ENCODE measurements around the gene SLC44A1. TPM values are rescaled to one million over a fixed set of nuclear protein-coding genes. Genes with fewer than 3 reads are reported as not detected.

The SLC44A1 gene
- total RNA-seq, 1 donor from 2014 or later = 55.2 TPM

DNA sequence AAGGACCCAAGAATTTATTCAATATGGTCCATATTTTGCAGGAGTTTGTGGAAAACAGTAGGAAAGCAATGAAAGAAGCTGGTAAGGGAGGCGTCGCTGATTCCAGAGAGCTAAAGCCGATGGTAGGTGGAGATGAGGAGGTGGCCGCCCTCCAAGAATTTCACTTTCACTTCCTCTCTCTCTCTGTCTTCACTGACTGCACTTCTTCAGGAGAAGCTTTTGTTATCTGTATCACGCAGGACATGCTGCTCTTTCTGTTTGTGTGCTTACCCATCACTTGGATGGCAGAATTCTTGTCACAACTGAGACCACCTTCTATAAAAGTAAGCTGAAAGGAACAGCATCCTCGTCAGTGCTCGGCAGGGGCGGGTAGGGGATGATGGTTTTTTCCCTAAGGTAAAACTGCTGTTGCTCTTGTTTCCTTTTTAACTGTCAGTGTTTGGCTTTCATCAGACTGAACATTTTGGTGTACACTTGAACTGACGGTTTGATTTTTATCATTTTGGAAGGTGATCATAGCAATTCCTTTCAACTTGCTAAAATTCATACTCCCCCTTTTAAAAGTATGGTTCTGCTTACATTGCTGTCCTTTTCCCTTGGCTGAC lies 141.0 kb downstream of the SLC44A1 start:
- peak; percentile 45 to 48 for ATAC-seq
- peak overlapping the region; percentile 22 for H3K4me3 ChIP-seq

GRCh38 chr9:105389796-105390195 lies 145.3 kb downstream of the SLC44A1 start:
- Histone ChIP-seq H3K4me3 (no peak overlapping the region), H3K27ac (no peak overlapping the region), H3K4me1 (no peaks in the 10 kb centered on the region), H3K9me3 (no peaks in the 10 kb centered on the region), H3K36me3 (peaks cover 8% of the 10 kb centered on the region), H3K27me3 (ENCODE audit: low read depth) (no peaks in the 10 kb centered on the region)
- intact Hi-C loops (cut with DNase I) = no loop called here
- DNase-seq (no peak), ATAC-seq (no peak)
- TF ChIP-seq, protein P1, sequence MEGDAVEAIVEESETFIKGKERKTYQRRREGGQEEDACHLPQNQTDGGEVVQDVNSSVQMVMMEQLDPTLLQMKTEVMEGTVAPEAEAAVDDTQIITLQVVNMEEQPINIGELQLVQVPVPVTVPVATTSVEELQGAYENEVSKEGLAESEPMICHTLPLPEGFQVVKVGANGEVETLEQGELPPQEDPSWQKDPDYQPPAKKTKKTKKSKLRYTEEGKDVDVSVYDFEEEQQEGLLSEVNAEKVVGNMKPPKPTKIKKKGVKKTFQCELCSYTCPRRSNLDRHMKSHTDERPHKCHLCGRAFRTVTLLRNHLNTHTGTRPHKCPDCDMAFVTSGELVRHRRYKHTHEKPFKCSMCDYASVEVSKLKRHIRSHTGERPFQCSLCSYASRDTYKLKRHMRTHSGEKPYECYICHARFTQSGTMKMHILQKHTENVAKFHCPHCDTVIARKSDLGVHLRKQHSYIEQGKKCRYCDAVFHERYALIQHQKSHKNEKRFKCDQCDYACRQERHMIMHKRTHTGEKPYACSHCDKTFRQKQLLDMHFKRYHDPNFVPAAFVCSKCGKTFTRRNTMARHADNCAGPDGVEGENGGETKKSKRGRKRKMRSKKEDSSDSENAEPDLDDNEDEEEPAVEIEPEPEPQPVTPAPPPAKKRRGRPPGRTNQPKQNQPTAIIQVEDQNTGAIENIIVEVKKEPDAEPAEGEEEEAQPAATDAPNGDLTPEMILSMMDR (IDR thresholded peaks at IDR 0.05) = no peak

More for the DNA sequence above, 141.0 kb downstream of the SLC44A1 start:
- TF ChIP-seq, protein P1 (IDR thresholded peaks at IDR 0.05) = no peak
- H3K27ac ChIP-seq = no peak overlapping the region
- H3K36me3 ChIP-seq = peaks cover 8% of the 10 kb centered on the region
- intact Hi-C loops (cut with DNase I) = no loop called here
- no peak for DNase-seq
- no peaks in the 10 kb centered on the region for H3K9me3 ChIP-seq
- no peaks in the 10 kb centered on the region for H3K27me3 ChIP-seq (ENCODE audit: low read depth)
- no peaks in the 10 kb centered on the region for H3K4me1 ChIP-seq

DNA sequence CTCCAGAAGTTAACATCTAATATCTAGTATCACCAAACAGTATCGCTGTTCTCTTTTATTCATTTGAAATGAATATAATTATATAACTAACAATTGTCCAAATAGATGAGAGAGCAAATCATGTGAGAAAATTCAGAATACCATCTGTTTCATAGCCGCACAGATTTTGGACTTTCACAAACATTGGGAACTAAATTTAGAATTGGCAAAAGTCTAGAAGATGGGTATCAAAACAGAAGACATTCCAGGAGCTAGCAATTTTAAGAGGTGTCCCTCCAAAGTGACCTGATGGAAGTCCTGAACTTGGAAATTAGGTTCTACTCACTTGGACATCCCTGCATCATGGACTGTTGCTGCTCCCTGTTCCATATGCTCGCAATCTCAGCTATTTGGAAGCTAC lies 146.4 kb downstream of the SLC44A1 start:
- intact Hi-C loops (cut with DNase I) = no loop called here
- H3K4me1 ChIP-seq = no peaks in the 10 kb centered on the region
- TF ChIP-seq, protein P1 (IDR thresholded peaks at IDR 0.05) = no peak
- H3K27me3 ChIP-seq (ENCODE audit: low read depth) = no peaks in the 10 kb centered on the region
- DNase-seq (no peak), ATAC-seq (no peak)
- peaks cover under 1% of the 10 kb centered on the region for H3K36me3 ChIP-seq
- H3K9me3 ChIP-seq = no peaks in the 10 kb centered on the region
- no peak overlapping the region for H3K27ac ChIP-seq
- H3K4me3 ChIP-seq = no peak overlapping the region

DNA sequence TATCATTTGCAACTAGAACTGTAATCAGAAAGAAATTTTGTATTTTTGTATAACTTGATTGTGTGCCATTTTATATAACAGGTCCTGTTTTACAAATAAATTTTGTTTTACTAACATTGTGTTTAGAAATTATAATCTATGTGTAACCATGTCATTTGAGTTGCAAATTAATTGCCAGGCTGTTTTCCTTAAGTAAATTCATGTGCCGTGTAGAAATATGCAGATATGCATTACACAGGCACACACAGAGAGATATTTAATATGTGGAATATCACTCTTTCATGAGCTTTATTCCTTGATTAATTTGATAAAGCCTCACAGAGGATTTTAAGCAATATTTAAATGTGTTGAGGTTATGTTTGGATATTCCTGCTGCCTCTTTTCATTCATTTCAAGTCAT lies 146.8 kb downstream of the SLC44A1 start:
- no peaks in the 10 kb centered on the region for H3K36me3 ChIP-seq
- H3K27me3 ChIP-seq (ENCODE audit: low read depth) = no peaks in the 10 kb centered on the region
- DNase-seq (no peak), ATAC-seq (no peak)
- no peak overlapping the region for H3K27ac ChIP-seq
- no peaks in the 10 kb centered on the region for H3K9me3 ChIP-seq
- H3K4me3 ChIP-seq = no peak overlapping the region
- TF ChIP-seq, protein P1 (IDR thresholded peaks at IDR 0.05) = no peak
- H3K4me1 ChIP-seq = no peaks in the 10 kb centered on the region
- intact Hi-C loops (cut with DNase I) = no loop called here

DNA sequence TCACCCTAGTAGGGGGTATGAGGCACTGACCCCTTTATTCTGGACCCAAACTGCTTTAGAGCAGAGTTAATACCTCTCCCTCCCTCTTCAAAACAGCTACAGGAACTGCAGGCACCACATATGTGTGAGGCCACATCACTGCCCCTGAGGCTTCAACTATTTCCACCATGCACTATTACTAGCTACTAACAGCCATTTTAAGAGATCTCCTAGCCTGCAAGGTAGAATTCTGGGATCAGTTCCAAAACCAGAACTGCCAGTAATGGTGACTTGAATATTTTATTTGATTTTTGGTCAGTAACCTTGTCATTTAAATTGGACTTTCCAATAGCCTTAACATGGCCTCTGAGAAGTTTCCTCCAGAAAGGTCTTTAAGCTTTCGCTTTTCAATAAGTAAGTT lies 148.1 kb downstream of the SLC44A1 start:
- no peak for ATAC-seq
- no peaks in the 10 kb centered on the region for H3K36me3 ChIP-seq

More for the DNA sequence above, 148.1 kb downstream of the SLC44A1 start:
- H3K27me3 ChIP-seq (ENCODE audit: low read depth) = no peaks in the 10 kb centered on the region
- H3K4me1 ChIP-seq = no peaks in the 10 kb centered on the region
- H3K9me3 ChIP-seq = no peaks in the 10 kb centered on the region
- H3K27ac ChIP-seq = no peak overlapping the region
- no peak overlapping the region for H3K4me3 ChIP-seq
- intact Hi-C loops (cut with DNase I) = no loop called here
- TF ChIP-seq, protein P1 (IDR thresholded peaks at IDR 0.05) = no peak
- DNase-seq = no peak
